HG02938 (cell line): Measurements from ENCODE around the gene P2RY6.
"Not testable (repeated sequence)": the region's sequence is repeated elsewhere in the genome, so short reads cannot be mapped to it uniquely, and the experiment has no call there.

ENCODE experiments used
- ATAC-seq: cut with Tn5 transposase; IDR thresholded peaks from one replicate; pipeline ENCODE4 v1.9.1; 2021; ENCODE audit warnings: mild to moderate bottlenecking, moderate library complexity; ENCODE audit not compliant: unreplicated experiment

P2RY6 gene

DNA sequence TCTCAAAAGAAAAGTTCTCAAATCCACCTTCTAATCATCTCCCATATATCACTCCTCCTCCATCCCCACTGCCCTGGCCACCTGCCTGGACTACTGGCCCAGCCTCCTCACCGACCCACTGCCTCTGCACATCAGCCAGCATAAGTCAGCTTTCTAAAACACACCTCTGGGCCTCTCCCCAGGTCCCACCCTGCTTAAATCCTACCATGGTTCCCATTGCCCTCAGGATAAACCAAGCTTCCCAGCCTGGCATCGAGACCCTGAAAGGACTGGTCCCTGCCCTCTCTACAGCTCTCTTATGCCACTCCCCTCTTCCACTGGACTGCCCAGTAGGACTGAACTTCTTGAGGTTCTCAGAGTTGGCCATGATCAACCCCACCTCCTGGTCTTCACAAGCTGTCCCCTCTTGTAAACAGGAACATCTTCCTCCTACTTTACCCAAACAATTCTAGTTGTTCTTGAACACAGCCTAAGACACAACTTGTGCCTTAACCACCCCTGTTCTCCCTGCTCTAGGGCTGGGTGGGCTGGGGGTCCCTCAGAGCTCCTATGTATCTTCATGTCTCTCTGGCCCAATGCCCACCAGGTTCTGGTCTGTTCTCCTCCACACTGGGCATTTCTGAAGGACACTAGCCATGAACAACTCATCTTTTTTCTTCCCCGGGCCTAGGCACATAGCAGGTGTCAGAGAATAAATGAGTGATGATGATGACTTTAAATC is 12.6 kb upstream of the P2RY6 start:
- ATAC-seq, result no peak

DNA sequence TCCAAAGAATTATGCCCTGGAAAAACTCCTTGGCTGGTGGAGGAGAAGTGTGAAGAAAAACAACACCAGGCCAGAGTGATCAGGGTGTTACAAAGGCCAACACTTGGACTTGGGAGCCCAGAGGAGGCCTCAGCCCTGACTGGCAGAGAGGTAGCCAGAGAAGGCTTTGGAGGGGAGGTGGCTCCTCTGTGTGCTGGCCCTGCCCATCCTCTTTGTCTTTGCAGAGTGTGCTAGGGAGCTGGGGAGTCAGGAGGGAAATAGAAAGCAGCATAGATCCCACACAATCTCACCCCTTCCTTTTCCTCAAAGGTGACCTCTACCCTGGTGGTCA is 12.0 kb upstream of the P2RY6 start:
- no peak for ATAC-seq

DNA sequence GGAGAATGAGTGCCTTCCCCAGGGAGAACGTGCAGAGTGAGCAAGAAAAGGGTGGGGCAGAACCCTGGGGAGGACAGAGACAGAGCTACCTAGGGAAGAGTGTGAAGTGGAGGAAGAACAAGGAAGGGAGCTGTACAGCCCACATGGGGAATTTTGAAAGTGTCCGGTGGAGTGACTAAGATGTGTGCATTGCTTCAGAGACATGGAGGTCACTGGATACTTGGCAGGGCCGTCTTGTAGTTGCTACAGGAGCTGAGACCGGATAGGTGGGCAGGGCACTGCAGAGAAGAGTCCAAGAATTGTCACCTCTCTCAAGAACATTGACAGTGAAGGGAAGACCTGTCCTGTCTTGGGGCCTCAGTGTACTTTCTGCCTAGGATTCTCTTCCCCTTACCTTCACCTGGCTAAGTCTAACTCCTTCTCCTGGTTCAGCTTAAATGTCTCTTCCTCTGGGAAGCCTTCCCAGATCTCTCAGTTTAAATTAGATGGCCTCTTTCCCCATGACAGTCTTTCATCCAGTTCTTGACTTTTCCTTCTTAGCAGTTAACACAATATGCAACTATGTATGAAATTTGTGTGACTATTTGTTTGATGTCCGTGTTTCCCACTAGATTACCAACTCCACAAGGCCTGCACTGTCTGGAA is 9.2 kb upstream of the P2RY6 start:
- no peak for ATAC-seq

GRCh38 chr11:73263640-73264039 is 8.5 kb upstream of the P2RY6 start:
- ATAC-seq, result no peak

DNA sequence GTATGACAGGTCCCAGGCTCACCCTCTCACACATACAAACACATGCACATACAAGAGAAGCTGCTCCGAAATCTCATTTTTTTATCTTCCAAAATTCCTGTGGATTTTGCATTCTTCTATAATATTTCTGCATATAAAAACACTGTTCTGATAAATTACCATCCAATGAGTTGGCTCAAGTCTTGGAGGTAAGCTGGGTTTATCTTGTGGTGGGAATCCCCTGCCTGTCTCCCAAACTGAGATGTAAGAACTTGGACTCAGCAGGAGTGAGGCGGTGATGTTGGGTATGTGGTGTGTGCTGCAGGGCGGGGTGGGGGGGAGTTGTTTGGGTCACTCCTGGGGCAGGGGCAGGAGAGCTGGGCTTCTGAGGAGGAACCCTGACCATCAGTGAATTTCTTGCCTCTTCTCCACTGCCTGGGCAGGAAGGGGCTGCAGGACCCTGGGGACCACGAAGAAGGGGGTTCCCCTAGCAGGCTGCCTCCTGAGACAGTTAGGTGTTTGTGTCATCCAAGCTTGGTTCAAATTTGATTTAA is 6.8 kb upstream of the P2RY6 start:
- no peak for ATAC-seq

GRCh38 chr11:73265853-73266645 is 6.1 kb upstream of the P2RY6 start:
- ATAC-seq, result no peak

GRCh38 chr11:73266646-73267020 is 5.5 kb upstream of the P2RY6 start:
- no peak for ATAC-seq

DNA sequence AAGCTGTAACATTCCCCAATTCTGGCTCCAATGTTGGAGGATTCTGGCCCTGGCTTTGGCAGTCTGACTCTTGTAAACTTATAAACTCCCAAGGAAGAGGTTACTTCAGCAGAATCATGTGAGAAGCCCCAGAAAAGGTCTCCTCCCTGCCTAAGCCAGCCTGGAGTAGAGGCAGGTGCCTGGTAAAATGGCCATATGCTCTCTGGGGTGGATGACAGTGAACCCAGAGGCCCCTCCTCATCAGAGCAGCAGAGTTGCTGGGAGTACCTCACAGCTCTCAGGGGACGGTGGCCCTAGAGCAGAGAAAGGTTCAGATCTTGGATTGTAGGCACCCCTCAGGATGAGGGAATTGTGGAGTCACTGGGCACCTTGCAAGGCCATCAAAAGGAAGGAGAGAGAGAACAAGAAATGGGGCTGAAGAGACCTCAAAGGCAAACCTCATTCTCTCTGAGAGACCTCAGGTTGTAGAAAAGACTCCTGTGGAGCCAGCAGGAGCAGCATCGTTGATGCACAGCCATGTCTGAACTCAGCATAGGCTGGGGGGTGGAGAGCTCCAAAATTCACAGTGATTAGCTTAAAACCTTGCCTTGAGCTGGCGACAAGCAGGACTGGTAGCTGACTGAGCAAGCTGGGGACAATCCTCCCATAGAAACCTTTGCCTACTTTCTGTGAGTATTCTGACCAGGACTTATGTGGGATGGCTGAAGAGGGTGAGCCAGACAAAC is 4.9 kb upstream of the P2RY6 start:
- ATAC-seq, result no peak

DNA sequence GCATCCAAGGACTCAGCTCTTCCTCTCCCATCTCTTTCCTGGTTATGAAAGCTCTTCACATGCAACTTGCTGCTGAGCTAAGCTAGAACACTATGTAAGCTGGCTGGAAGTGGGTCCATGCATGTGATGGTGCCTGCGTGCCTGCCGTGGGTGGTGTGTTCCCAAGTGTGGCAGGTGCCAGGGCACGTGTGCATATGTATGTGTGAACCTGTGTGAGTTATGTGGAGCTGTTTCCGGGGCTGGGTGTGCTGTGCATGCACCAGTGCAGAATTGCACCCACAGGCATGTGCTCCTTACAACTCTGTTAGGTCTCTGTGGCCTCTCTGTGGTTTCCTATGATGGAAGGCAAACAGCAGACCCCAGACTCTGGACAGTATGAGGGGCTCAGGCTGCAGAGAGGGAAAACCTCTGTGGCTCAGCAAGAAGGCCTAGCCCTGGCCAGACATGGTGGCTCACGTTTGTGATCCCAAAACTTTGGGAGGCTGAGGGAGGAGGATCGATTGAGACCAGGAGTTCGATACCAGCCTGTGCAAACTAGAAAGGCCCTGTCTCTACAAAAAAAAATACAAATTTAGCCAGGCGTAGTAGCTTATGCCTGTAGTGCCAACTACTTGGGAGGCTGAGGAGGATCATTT is 4.1 kb upstream of the P2RY6 start:
- ATAC-seq, result no peak

GRCh38 chr11:73268671-73269271 is 3.4 kb upstream of the P2RY6 start:
- ATAC-seq, result no peak

- ATAC-seq, result no peak
These were observed 2.6 kb upstream of the P2RY6 start for GRCh38 chr11:73269459-73270015.

DNA sequence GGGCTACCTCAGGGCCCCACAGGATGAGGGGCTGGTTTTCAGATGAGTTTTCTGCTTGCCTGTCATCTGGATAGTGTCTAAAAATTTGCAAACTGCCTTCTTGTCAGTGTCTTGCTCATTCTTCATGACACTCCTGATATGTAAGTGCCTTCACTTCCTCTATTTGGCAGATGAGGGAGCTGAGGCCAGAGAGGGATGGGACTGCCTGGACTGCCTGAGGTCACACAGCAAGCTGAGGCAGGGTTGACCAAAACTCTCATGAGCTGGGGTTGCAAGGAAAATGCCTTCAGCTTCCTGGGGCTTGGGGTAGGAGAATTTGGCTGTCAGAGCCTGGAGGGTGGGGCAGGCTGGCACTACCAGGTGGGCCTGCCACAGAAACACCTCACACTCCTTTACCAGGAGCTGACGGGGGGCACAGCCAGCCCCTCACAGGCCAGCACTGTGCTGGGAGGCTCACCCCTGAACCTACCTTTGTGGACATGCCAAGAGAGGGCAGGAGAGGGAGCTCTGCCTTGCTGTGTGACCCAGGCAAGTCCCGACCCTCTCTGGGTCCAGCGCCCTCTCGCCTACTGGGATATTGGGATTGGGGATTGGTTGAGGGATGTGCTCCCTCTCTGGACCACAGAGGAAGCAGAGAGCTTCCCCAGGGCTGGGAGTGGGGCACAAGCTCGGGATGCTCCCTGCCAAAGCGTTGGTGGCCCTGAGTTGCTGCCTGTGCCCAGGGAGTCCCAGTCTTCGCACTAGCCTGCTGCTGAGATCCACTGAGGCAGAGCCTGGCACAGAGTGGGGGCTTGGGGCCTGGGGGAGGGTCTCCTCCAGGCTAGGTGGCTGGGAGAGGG is 1.9 kb upstream of the P2RY6 start:
- ATAC-seq, result no peak

DNA sequence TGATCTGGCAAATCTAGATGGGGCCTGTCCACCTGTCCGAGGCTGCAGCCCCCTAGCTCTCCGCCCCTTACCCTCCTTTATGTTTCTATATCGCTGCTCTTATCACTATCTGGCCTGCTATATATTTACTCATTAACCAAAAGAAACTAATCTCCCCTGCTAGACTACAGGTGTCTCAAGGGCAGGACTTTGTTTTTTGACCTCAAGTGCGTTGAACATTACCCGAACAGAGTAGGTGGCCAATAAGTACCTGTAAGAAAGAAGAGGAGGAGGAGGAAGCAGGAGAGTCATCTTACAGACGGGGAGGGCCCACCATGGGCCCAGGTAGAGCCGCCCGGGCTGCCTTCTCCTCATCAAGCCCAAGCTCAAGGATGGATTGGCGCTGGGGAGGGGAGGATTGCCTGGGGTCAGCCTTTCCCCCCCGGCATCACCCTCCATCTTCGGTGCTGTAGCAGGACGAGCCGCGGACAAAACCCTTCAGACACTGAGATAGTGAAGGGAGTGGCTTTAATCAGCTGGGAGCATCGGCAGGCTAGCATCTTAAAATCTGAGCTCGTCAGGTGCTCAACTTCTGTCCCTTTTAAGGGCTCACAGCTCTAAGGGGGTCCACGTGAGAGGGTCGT is 1.2 kb upstream of the P2RY6 start:
- no peak for ATAC-seq

- not testable (repeated sequence) for ATAC-seq
These were observed 666 bp upstream of the P2RY6 start for GRCh38 chr11:73271478-73271865.

DNA sequence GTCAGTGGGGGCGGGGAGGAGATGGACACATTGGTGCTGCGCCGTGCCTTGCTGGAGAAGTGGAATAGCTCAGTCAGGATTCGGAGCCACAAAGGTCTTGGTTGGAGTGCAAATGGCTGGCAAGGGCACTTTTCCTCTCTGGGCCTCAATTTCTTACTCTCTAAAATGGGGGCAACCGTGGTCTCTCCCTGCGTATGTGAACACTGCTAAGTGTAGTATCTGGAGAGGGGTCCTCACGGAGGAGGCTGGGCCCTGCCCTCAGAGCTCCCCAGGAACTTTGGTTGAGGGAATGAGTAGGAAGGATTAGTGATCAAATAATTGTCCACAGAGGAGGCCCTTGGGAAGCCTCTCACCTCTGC is 521 bp downstream of the P2RY6 start:
- ATAC-seq, result no peak

- no peak for ATAC-seq
These were observed 1.2 kb downstream of the P2RY6 start for GRCh38 chr11:73273222-73273895.

DNA sequence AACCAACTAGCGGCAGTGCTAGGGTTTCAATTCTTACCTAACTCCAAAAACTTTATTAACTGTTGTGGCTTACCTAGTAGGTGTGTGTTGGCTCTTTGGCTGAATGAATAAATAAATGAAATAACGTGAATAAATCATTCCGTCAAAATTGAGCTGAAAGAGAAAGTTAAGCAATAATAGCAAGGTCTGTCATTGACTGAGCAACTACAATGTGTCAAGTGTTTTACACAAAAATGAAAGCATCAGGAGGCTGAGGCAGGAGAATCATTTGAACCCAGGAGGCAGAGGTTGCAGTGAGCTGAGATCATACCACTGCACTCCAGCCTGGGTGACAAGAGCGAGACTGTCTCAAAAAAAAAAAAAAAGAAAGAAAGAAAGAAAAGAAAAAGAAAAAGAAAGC is 2.1 kb downstream of the P2RY6 start:
- ATAC-seq, result not testable (repeated sequence)

DNA sequence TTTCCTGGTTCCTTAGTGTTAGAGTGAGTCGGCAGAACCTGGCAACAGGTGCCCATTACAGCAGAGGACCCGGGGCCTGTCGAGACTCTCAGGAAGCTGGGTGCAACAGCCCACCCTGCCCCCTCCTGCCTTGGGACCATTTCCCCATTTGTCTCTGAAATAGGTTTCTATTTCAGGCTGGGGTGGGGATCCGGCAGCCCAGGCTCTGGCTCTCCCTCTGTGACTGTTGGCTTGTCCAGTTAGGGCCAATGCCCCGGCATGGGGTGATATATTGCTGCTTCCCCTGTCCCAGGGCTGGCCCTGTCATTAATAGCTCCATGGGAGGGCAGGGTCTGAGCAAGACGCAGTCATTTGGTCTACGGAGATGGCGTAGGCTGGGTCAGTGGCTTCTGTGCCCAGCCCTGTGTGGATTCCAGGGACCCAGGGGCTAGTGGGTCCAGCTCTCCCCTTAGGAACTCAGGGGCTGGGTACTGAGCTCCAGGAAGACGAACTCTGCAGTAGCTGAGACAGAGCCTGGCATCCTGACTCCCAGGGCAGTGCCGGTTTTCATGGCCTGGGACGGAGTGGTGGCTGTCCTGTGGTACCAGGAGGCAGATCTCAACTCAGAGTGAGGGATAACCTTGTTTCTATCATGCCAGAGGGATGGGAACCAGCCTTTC is 2.7 kb downstream of the P2RY6 start:
- ATAC-seq, result no peak
